ENCODE results near the gene RBM20. TPM values are rescaled to one million over a fixed set of nuclear protein-coding genes. Genes with fewer than 3 reads are reported as not detected.
A peak's percentile ranks its signal among the peaks of the same experiment; 100 is the strongest.

The RBM20 gene
- total RNA-seq, 4 donors from 2014 or later, result 0.62 to 7.4 (median 3.9) TPM

- Histone ChIP-seq H3K27ac (peak overlapping the region in 3 of 4 donors; percentile 14 to 78 (median 61)), H3K4me1 (peaks cover 2 to 59% (median 9%) of the 10 kb centered on the region in 3 donors), H3K4me3 (no peak overlapping the region), H3K9me3 (no peaks in the 10 kb centered on the region), H3K27me3 (no peaks in the 10 kb centered on the region), H3K36me3 (no peaks in the 10 kb centered on the region)
- TF ChIP-seq POLR2A (IDR thresholded peaks at IDR 0.05) (no peak), POLR2AphosphoS5 (IDR thresholded peaks at IDR 0.05) (no peak), EP300 (IDR thresholded peaks at IDR 0.05) (no peak), CTCF (IDR thresholded peaks at IDR 0.05) (no peak)
- no peak for ATAC-seq
- WGBS, 2 donors (ENCODE audit: low coverage in 1 of 2), result 75 to 77% methylated on average over 7 to 8 of the region's 8 CpGs
Observed at GRCh38 chr10:110788620-110789385, 144.7 kb downstream of the RBM20 start.

GRCh38 chr10:110789604-110790433, 145.7 kb downstream of the RBM20 start:
- Histone ChIP-seq H3K36me3 (no peaks in the 10 kb centered on the region), H3K27me3 (no peaks in the 10 kb centered on the region), H3K9me3 (no peaks in the 10 kb centered on the region), H3K4me3 (no peak overlapping the region), H3K4me1 (peaks cover 4 to 58% (median 12%) of the 10 kb centered on the region in 3 donors), H3K27ac (peak overlapping the region in 3 of 4 donors; percentile 46 to 78 (median 61))
- TF ChIP-seq CTCF (IDR thresholded peaks at IDR 0.05) (no peak), EP300 (IDR thresholded peaks at IDR 0.05) (no peak), POLR2AphosphoS5 (IDR thresholded peaks at IDR 0.05) (no peak), POLR2A (IDR thresholded peaks at IDR 0.05) (no peak)
- 77 to 83% methylated on average over 5 of the region's 10 CpGs for WGBS, 2 donors (ENCODE audit: low coverage in 1 of 2)
- ATAC-seq, result no peak

- H3K27ac ChIP-seq, result peak overlapping the region in 3 of 4 donors; percentile 61 to 78 (median 64)
- peaks cover 4 to 55% (median 12%) of the 10 kb centered on the region in 3 donors for H3K4me1 ChIP-seq
Observed at GRCh38 chr10:110790913-110791506, 146.9 kb downstream of the RBM20 start.

GRCh38 chr10:110791541-110792073, 147.5 kb downstream of the RBM20 start:
- ATAC-seq, result no peak
- 20 to 48% methylated on average over 1 to 2 of the region's 4 CpGs for WGBS, 2 donors (ENCODE audit: low coverage in 1 of 2)
- H3K27ac ChIP-seq, result peak overlapping the region in 3 of 4 donors; percentile 61 to 78 (median 64)

More at GRCh38 chr10:110790913-110791506, 146.9 kb downstream of the RBM20 start:
- TF ChIP-seq POLR2A (IDR thresholded peaks at IDR 0.05) (no peak), EP300 (IDR thresholded peaks at IDR 0.05) (no peak)
- H3K27me3 ChIP-seq, result no peaks in the 10 kb centered on the region
- no peaks in the 10 kb centered on the region for H3K9me3 ChIP-seq
- no peak overlapping the region for H3K4me3 ChIP-seq
- H3K36me3 ChIP-seq, result no peaks in the 10 kb centered on the region
- WGBS, 2 donors (ENCODE audit: low coverage in 1 of 2), result 35 to 70% methylated on average over 8 of the region's 8 CpGs
- ATAC-seq, result no peak

GRCh38 chr10:110792476-110793125, 148.5 kb downstream of the RBM20 start:
- WGBS, 2 donors (ENCODE audit: low coverage in 1 of 2), result 53 to 64% methylated on average over 2 of the region's 3 CpGs
- no peak for TF ChIP-seq POLR2A (IDR thresholded peaks at IDR 0.05)
- no peak for TF ChIP-seq POLR2AphosphoS5 (IDR thresholded peaks at IDR 0.05)
- no peak for TF ChIP-seq EP300 (IDR thresholded peaks at IDR 0.05)
- TF ChIP-seq CTCF (IDR thresholded peaks at IDR 0.05), result no peak
- H3K27ac ChIP-seq, result peak overlapping the region in 3 of 4 donors; percentile 61 to 78 (median 74)

More at GRCh38 chr10:110791541-110792073, 147.5 kb downstream of the RBM20 start:
- Histone ChIP-seq H3K4me3 (no peak overlapping the region), H3K36me3 (no peaks in the 10 kb centered on the region), H3K27me3 (no peaks in the 10 kb centered on the region), H3K4me1 (peaks cover 4 to 55% (median 12%) of the 10 kb centered on the region in 3 donors), H3K9me3 (no peaks in the 10 kb centered on the region)
- no peak for TF ChIP-seq POLR2AphosphoS5 (IDR thresholded peaks at IDR 0.05)

More at GRCh38 chr10:110792476-110793125, 148.5 kb downstream of the RBM20 start:
- H3K9me3 ChIP-seq, result no peaks in the 10 kb centered on the region
- ATAC-seq, result no peak
- no peaks in the 10 kb centered on the region for H3K27me3 ChIP-seq
- H3K4me1 ChIP-seq, result peaks cover 4 to 55% (median 12%) of the 10 kb centered on the region in 3 donors
- no peaks in the 10 kb centered on the region for H3K36me3 ChIP-seq
- H3K4me3 ChIP-seq, result no peak overlapping the region

Data from gastroesophageal sphincter (tissue), 4 donors.